Pancreas (tissue), 10 donors: Measurements from ENCODE around the gene PAX9. TPM values are rescaled to one million over a fixed set of nuclear protein-coding genes. Genes with fewer than 3 reads are reported as not detected.
"Not testable (repeated sequence)": the region's sequence is repeated elsewhere in the genome, so short reads cannot be mapped to it uniquely, and the experiment has no call there.

Experiments used
- ATAC-seq, 4 donors: fragments of 200-7000 bp; cut with Tn5 transposase; one replicate each; pipeline versions ENCODE4 v1.8.0 to v1.9.1; 2020; ENCODE audit warnings: mild to moderate bottlenecking in 4 of 4, moderate library complexity in 4 of 4
- DNase-seq, 6 donors: peaks; one replicate each; pipeline ENCODE4 v3.0.0-alpha.2; 2020
- FAIRE-seq: peaks from 2 replicates; lab custom pipeline; 2012; peaks lifted over from hg19 to GRCh38; lab: Jason Lieb, UNC
- H3K27ac ChIP-seq, 4 donors: fragments of 200-600 bp; sonication (generic); 1 replicate in 3 of 4; 2 replicates in 1 of 4; pipeline versions ENCODE4 v1.5.0 to v1.8.0; 2020
- H3K27me3 ChIP-seq, 4 donors: fragments of 200-600 bp; one replicate each; pipeline ENCODE4 v1.8.0; 2021
- H3K36me3 ChIP-seq, 3 donors: fragments of 200-600 bp; sonication (generic) in 1 of 3; one replicate each; pipeline versions ENCODE4 v1.5.0 to v1.8.0; 2020 to 2021
- H3K4me1 ChIP-seq, 3 donors: fragments of 200-600 bp; one replicate each; pipeline ENCODE4 v1.8.0; 2021
- H3K4me3 ChIP-seq, 4 donors: fragments of 200-600 bp; sonication (generic) in 2 of 4; one replicate each; pipeline versions ENCODE4 v1.5.0 to v1.8.0; 2020 to 2021
- H3K9me3 ChIP-seq, 4 donors: fragments of 200-600 bp; one replicate each; pipeline ENCODE4 v1.8.0; 2021
- CTCF ChIP-seq, 4 donors: fragments of 200-600 bp; sonication (generic) in 3 of 4; IDR thresholded peaks; one replicate each; pipeline versions ENCODE4 v1.5.0 to v1.8.0; 2021; ENCODE audit warnings: antibody characterized with exemption in 4 of 4
- WGBS, 2 donors: extraction: QIAGEN DNeasy Blood & Tissue Kit; methylation state at CpG; one replicate each; pipeline ENCODE4 v1.1.7; 2013; 5-methylcytosine and 5-hydroxymethylcytosine counted together
- intact Hi-C, 3 donors: fragments of 100-400 bp; cut with DNase I; formaldehyde crosslinking; loops; one replicate each; pipeline versions ENCODE4 v1.11.1 to v1.14.2; 2022
- polyA plus RNA-seq, 2 donors: library from polyadenylated mRNA; stranded (reverse); fragments of 200-250 nt; gene quantifications; one replicate each; pipeline ENCODE4 v1.2.3, GENCODE V29; 2013
- total RNA-seq, 6 donors: library from RNA; stranded (reverse); fragmentation: NEBNext Ultra II Directional in 4 of 6; extraction: Animal tissue kit (Norgen Biotek cat#: 25700) in 4 of 6; gene quantifications; one replicate each; pipeline versions ENCODE4 v1.2.1 to v1.2.4, GENCODE V29; 2021 to 2023
- donor health status: healthy with polysubstance abuse.
- donor health status: DM: no; HTN: no; CAD: no; lungs with moderate emphysema.
- donor health status: DM: no; HTN: no; CAD: no.
- donor health status: control.
- donor health status: control.
- donor health status: Bipolar disorder and iron deficiency.
- donor health status: DM: yes; HTN: yes; CAD: no.
- donor health status: DM: no; HTN: no; CAD: no.
- donor health status: DM: no; HTN: no; CAD: no.
- donor health status: DM: yes; HTN: yes; CAD: no.

The PAX9 gene
- total and polyA plus RNA-seq, 8 donors = 0.04 to 0.23 (median 0.16) TPM; not detected in 4

GRCh38 chr14:36684946-36685345 lies 23.3 kb downstream of the PAX9 start:
- 92 to 95% methylated on average over 3 of the region's 3 CpGs for whole genome bisulfite sequencing, 2 donors
- DNase-seq (no peak), FAIRE-seq (no peak), ATAC-seq (no peak)
- Histone ChIP-seq H3K9me3 (no peaks in the 10 kb centered on the region), H3K4me1 (no peaks in the 10 kb centered on the region), H3K27ac (no peak overlapping the region), H3K36me3 (no peaks in the 10 kb centered on the region), H3K27me3 (no peaks in the 10 kb centered on the region), H3K4me3 (no peak overlapping the region)
- intact Hi-C loops = no loop called here
- TF ChIP-seq CTCF (IDR thresholded peaks at IDR 0.05) = no peak

GRCh38 chr14:36690311-36691040 lies 28.8 kb downstream of the PAX9 start:
- FAIRE-seq = no peak
- no peak overlapping the region for H3K27ac ChIP-seq
- WGBS, 2 donors = 29 to 40% methylated on average over 1 of the region's 1 CpG

GRCh38 chr14:36699420-36699819 lies 37.8 kb downstream of the PAX9 start:
- intact Hi-C loops, ATAC-seq, H3K36me3 ChIP-seq, H3K9me3 ChIP-seq, H3K4me1 ChIP-seq, FAIRE-seq, H3K27ac ChIP-seq, H3K4me3 ChIP-seq, H3K27me3 ChIP-seq: not testable (repeated sequence)
- 31 to 42% methylated on average over 7 of the region's 7 CpGs for WGBS, 2 donors
- DNase-seq = peak in 1 of 6 donors; percentile 19

More at GRCh38 chr14:36690311-36691040, 28.8 kb downstream of the PAX9 start:
- Histone ChIP-seq H3K9me3 (no peaks in the 10 kb centered on the region), H3K36me3 (no peaks in the 10 kb centered on the region), H3K4me1 (no peaks in the 10 kb centered on the region), H3K27me3 (no peaks in the 10 kb centered on the region), H3K4me3 (no peak overlapping the region)
- TF ChIP-seq CTCF (IDR thresholded peaks at IDR 0.05) = no peak
- DNase-seq = no peak
- ATAC-seq = no peak
- intact Hi-C loops = no loop called here

GRCh38 chr14:36700651-36701050 lies 39.0 kb downstream of the PAX9 start:
- Histone ChIP-seq H3K36me3 (no peaks in the 10 kb centered on the region), H3K27me3 (no peaks in the 10 kb centered on the region), H3K4me1 (no peaks in the 10 kb centered on the region), H3K27ac (no peak overlapping the region), H3K4me3 (no peak overlapping the region), H3K9me3 (no peaks in the 10 kb centered on the region)
- no peak for FAIRE-seq
- DNase-seq = no peak
- no peak for ATAC-seq
- intact Hi-C loops = no loop called here
- 96% methylated on average over 1 of the region's 1 CpG for WGBS, 2 donors
- no peak for TF ChIP-seq CTCF (IDR thresholded peaks at IDR 0.05)

- FAIRE-seq = no peak
- Histone ChIP-seq H3K9me3 (no peaks in the 10 kb centered on the region), H3K27ac (no peak overlapping the region), H3K4me3 (no peak overlapping the region), H3K4me1 (no peaks in the 10 kb centered on the region), H3K27me3 (no peaks in the 10 kb centered on the region), H3K36me3 (no peaks in the 10 kb centered on the region)
- intact Hi-C loops = no loop called here
- 33 to 45% methylated on average over 1 of the region's 1 CpG for WGBS, 2 donors
- ATAC-seq = no peak
- no peak for DNase-seq
- no peak for TF ChIP-seq CTCF (IDR thresholded peaks at IDR 0.05)
These were observed 39.5 kb downstream of the PAX9 start for GRCh38 chr14:36701132-36701531.
